ENCODE data around the gene AUNIP. TPM values are rescaled to one million over a fixed set of nuclear protein-coding genes. Genes with fewer than 3 reads are reported as not detected.

The AUNIP gene
- polyA plus RNA-seq, 3 donors: 3.7 to 4.6 (median 4.0) TPM

DNA sequence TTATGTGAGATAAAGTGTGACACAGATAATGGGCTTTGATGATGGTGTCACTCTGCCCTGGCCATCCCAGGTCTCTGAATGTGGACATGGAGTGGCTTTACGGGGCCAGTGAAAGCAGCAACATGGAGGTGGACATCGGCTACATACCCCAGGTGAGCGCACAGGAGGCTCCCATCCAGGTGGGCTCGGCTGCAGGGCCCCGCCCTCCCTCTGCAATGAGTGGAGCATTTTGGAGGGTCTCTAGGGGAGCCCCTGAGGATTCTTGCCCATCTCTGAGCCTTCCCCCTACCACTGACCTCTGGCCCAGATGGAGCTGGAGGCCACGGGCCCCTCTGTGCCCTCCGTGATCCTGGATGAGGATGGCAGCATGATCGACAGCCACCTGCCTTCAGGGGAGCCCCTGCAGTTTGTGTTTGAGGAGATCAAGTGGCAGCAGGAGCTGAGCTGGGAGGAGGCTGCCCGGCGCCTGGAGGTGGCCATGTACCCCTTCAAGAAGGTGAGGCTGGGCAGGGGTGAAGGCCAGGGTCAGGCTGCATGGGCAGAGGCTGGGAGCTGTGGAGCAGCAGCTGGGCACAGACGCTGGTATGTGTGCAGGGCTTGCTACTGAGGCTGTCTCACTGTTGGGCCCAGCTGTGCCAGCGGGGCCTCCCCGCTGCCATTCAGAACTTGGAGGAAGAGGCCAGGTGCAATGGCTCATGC, 47.7 kb downstream of the AUNIP start:
- DNase-seq (ENCODE audit: low read depth in 3 of 3, low spot score in 2 of 3): no peak

GRCh38 chr1:25810341-25811299, 48.6 kb downstream of the AUNIP start:
- no peak for DNase-seq (ENCODE audit: low read depth in 3 of 3, low spot score in 2 of 3)

GRCh38 chr1:25809929-25810328, 49.3 kb downstream of the AUNIP start:
- DNase-seq (ENCODE audit: low read depth in 3 of 3, low spot score in 2 of 3): no peak

- DNase-seq (ENCODE audit: low read depth in 3 of 3, low spot score in 2 of 3): no peak
These were observed 49.9 kb downstream of the AUNIP start for GRCh38 chr1:25809283-25809926.

- DNase-seq (ENCODE audit: low read depth in 3 of 3, low spot score in 2 of 3): no peak
These were observed 50.6 kb downstream of the AUNIP start for GRCh38 chr1:25808481-25809244.

DNA sequence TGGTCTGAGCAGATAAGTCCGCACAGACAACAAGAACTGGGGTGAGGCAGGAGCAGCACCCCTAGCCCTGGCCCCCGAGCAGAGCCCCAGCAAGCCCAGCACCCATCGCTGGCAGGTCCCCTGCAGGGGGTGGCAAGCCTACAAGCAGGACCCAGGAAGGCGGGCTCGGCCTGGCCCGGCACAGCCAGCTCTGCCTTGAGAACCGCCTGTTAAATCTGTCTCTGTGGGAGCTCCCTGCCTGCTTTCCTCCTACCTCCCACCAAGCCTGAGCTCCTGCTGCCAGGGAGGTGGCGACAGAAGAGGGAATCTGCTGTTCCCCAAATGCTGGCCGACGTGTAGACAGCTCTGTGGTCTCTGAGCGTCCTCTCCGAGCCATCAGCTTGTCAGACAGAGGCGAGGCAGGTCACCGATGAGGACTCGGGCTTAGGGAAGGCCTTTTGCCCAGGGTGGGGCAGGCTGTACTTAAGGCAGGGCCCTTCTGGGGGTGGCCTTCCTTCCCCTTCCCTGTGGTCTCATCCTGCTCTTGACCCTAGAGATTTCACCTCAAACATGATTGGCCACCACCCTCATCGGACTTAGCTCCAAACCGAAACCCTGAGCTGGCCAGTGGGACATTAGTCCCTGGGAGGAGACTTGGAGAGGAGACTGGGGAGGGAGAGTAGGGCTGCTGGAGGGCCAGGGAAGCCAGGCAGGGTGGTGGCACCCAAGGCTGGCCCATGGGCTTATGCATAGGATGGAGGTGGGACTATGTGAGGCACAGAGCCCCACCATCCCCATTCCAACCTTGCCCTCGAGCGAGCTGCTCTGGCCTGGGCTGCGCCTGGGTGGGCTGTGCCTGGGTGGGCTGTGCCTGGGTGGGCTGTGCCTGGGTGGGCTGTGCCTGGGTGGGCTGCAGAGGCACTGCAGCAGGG, 51.5 kb downstream of the AUNIP start:
- no peak for DNase-seq (ENCODE audit: low read depth in 3 of 3, low spot score in 2 of 3)

DNA sequence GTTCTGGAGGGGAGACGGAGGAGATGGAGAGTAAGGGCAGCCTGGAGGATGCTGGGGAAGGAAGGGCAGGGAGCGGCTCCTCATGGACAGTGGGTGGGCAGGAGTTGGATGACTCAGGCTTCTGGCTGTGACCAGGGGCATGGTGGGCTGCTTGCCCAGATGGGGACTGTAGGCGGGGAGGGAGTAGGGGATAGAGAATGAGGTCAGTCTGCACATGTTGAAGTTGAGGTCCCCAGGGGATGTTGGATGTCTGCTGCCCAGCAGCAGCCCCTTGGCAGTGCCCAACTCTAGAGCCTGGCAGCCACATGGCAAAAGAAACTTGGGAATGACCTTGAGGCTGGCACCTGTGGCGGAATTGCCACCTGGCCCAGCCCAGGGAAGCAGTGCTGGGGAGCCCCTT, 52.8 kb downstream of the AUNIP start:
- no peak for DNase-seq (ENCODE audit: low read depth in 3 of 3, low spot score in 2 of 3)

GRCh38 chr1:25805863-25806225, 53.4 kb downstream of the AUNIP start:
- DNase-seq (ENCODE audit: low read depth in 3 of 3, low spot score in 2 of 3): no peak

- no peak for DNase-seq (ENCODE audit: low read depth in 3 of 3, low spot score in 2 of 3)
These were observed 54.0 kb downstream of the AUNIP start for GRCh38 chr1:25804964-25805862.

DNA sequence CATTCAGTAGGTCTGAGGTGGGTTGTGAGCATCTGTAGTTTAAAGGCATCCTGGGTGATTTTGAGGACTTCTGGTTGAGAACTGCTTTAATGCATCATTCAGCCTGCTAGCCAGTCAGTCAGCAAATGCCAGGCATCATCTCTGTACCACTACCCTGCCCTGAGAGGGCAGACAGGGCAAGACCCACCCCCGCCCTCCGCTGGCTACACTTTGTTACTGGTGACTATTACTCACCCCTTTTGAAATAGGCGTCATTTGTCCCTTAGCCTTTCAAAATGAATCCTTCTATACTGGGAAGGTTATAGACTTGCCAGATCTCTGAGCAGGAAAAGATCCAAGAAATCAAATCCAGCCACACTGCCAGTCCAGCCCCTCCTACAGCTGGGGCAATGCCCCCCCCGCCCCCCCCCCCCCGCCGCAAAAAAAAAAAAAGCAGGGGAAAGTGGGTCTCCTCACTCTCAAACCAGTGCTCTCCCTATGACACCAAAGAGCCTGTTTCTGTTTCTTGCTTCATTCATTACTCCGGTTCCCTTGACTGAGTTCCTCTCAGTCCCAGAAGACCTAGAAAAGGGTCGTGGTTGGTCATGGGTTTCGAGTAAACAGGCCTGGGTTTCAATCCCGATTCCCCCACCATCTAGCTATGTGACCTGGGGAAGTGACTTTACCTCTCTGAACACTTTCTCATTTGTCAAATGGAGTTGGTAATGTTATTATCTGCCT, 54.9 kb downstream of the AUNIP start:
- no peak for DNase-seq (ENCODE audit: low read depth in 3 of 3, low spot score in 2 of 3)

DNA sequence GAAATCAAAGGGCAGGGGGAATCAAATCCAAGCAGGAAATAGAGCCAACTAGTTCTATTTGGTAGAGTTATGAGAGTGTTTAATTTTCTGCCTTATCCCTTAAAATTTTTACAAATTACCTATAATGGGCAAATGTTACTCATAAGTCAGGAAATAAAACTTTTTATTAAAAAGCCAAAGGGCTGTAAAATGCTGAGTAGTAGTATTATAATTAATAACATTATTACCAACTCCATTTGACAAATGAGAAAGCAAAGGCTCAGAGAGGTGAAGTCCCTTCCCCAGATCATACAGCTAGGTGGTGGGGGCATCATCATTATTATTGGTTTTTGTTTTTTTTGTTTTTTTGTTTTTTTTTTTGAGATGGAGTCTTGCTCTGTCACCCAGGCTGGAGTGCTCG, 55.9 kb downstream of the AUNIP start:
- DNase-seq (ENCODE audit: low read depth in 3 of 3, low spot score in 2 of 3): no peak

DNA sequence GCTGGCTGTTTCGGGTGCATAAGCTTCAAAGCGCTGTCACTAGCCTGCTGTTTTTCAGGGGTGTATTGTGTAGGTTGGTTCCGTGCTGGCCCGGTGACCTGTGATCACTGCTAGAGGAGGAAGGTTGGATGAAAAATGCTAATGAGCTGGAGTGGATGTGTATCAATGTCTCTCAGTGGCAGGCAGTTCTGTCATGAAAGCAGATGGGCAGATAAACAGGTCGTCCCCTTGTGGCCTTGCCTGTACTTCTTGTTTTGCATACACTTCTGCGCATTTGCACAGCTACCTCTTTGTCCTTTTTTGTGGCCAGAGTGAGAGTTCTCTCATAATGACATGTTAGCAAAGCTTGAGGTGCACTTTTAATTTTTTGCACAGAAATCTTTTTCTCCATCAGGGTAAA, 56.3 kb downstream of the AUNIP start:
- DNase-seq (ENCODE audit: low read depth in 3 of 3, low spot score in 2 of 3): no peak

DNA sequence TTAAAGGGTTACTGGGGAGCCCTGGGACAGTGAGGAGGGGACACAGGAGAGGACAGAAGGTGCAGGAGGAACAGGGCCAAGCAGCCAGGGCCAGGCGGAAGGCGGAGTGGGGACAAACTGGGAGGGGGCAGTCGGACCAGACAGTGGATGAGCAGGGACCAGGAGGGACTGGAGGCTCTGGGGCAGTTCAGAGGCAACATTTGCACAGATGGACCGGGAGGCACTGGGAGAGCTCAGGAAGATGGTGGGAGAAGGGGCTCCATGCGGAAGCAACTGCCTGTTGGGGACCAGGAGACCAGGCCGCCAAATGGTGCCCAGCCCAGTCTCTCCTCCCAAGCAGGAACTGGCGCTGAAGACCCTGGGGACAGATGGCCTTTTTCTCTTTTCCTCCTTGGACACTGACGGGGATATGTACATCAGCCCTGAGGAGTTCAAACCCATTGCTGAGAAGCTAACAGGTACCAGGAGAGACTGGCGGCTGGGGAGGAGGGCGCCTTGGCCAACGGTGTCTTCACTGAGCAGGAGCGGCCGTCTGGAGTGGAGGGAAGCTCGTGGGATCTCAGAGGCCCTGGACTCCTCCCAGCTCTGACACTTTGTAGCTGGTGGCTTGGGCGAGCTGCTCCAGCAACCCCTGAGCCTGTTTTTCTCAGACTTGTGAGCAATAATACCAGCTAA, 58.4 kb downstream of the AUNIP start:
- no peak for DNase-seq (ENCODE audit: low read depth in 3 of 3, low spot score in 2 of 3)

- DNase-seq (ENCODE audit: low read depth in 3 of 3, low spot score in 2 of 3): no peak
These were observed 59.1 kb downstream of the AUNIP start, which contains the start of gene SELENON for GRCh38 chr1:25799935-25800702. TSS of gene SELENON (plus strand) at chr1:25800193. CDS start at chr1:25800231, 38 bp downstream.

GRCh38 chr1:25799352-25799934, 59.8 kb downstream of the AUNIP start:
- no peak for DNase-seq (ENCODE audit: low read depth in 3 of 3, low spot score in 2 of 3)

- DNase-seq (ENCODE audit: low read depth in 3 of 3, low spot score in 2 of 3): no peak
These were observed 60.4 kb downstream of the AUNIP start for GRCh38 chr1:25798666-25799351.

Data from right renal cortex interstitium (tissue), 3 donors.